AG04450 (cell line): ENCODE results near the gene ABCE1. TPM values are rescaled to one million over a fixed set of nuclear protein-coding genes. Genes with fewer than 3 reads are reported as not detected.

Experiments used
- CTCF ChIA-PET: fragments of 300-600, 350-600 bp; formaldehyde crosslinking; extraction: SDS; loops from one replicate; lab custom pipeline; 2022; ENCODE audit warnings: antibody characterized with exemption, inconsistent platforms; lab: Charles Lee
- POLR2A ChIA-PET: fragments of 350-600 bp; formaldehyde crosslinking; extraction: SDS; loops from one replicate; lab custom pipeline; 2021; ENCODE audit warnings: antibody characterized with exemption, inconsistent platforms; lab: Yijun Ruan, JAX
- DNase-seq: peaks from one replicate; pipeline ENCODE4 v3.0.0-alpha.2; 2011; ENCODE audit warnings: low read depth, low spot score
- H3K27ac ChIP-seq: one replicate; pipeline ENCODE4 v1.5.1; 2012; ENCODE audit warnings: low read depth, low read length, control low read depth
- H3K27me3 ChIP-seq: one replicate; pipeline ENCODE4 v1.6.0; 2012; ENCODE audit warnings: low read length; ENCODE audit not compliant: control insufficient read depth, insufficient read depth
- H3K4me3 ChIP-seq: 2 replicates; pipeline ENCODE4 v1.5.1; 2011; ENCODE audit warnings: mild to moderate bottlenecking, low read depth, low read length, control low read depth
- H3K9me3 ChIP-seq: 2 replicates; pipeline ENCODE4 v1.5.1; 2012; ENCODE audit warnings: low read length; ENCODE audit not compliant: control insufficient read depth, insufficient read depth
- CTCF ChIP-seq: IDR thresholded peaks from 2 replicates; pipeline ENCODE4 v1.5.1; 2011; ENCODE audit warnings: low read depth, low read length, control low read depth, inconsistent platforms
- polyA minus RNA-seq: library from RNA; depleted of rRNA, polyadenylated mRNA; stranded (reverse); fragments of >200 nt; gene quantifications from 2 replicates; pipeline ENCODE4 v1.2.3, GENCODE V29; 2011; rRNA and poly(A)+ RNA removed
- polyA plus RNA-seq: library from polyadenylated mRNA; depleted of rRNA; stranded (reverse); fragments of >200 nt; gene quantifications from 2 replicates; pipeline ENCODE4 v1.2.3, GENCODE V29; 2011; rRNA removed

ABCE1 gene
- polyA plus RNA-seq = 73.2 and 82.0 TPM in 2 replicates
- polyA minus RNA-seq = 42.0 and 69.2 TPM in 2 replicates

GRCh38 chr4:145097821-145098674 is at the start of gene ABCE1, which contains the start of gene ANAPC10:
Gene ABCE1, plus strand, starts transcription at chr4:145098311. Its CDS starts 6,102 bp downstream, at chr4:145104413.
Gene ANAPC10, minus strand, starts transcription at chr4:145098196. Its CDS starts 2,097 bp downstream, at chr4:145096099.
- TF ChIP-seq CTCF = peak; percentile 45
- ChIA-PET CTCF (interaction anchor here (0.6 to 1.5 kb wide), 10 partner anchors 11 to 924 kb away, joined by 3 to 9 read pairs (median 4); no protein-coding TSS in a partner anchor), POLR2A (interaction anchor here (0.8 to 1.5 kb wide), 3 partner anchors 11 to 83 kb away, joined by 3 to 6 read pairs (median 3); no protein-coding TSS in a partner anchor)
- DNase-seq = peak; percentile 97
- no peaks in the 10 kb centered on the region for H3K27me3 ChIP-seq
- no peaks in the 10 kb centered on the region; the same call in 1 of the 2 replicates for H3K9me3 ChIP-seq
- H3K4me3 ChIP-seq = peak within 1 kb of the TSS; percentile 91
- H3K27ac ChIP-seq = peak within 1 kb of the TSS; percentile 98

GRCh38 chr4:145048817-145049216 is 49.3 kb upstream of the ABCE1 start:
- ChIA-PET CTCF (interaction anchor here (2.6 kb wide), 1 partner anchor 13 kb away, joined by 17 read pairs; no protein-coding TSS in a partner anchor), POLR2A (no interaction called here)

GRCh38 chr4:145049241-145049640 is 48.9 kb upstream of the ABCE1 start:
- Histone ChIP-seq H3K4me3 (no peak overlapping the region), H3K27ac (no peak overlapping the region), H3K9me3 (no peaks in the 10 kb centered on the region), H3K27me3 (no peaks in the 10 kb centered on the region)
- no peak for TF ChIP-seq CTCF
- CTCF ChIA-PET = interaction anchor here (2.6 kb wide), 1 partner anchor 13 kb away, joined by 17 read pairs; no protein-coding TSS in a partner anchor
- no peak for DNase-seq
- POLR2A ChIA-PET = no interaction called here

More at GRCh38 chr4:145048817-145049216, 49.3 kb upstream of the ABCE1 start:
- Histone ChIP-seq H3K4me3 (no peak overlapping the region), H3K27ac (no peak overlapping the region), H3K9me3 (no peaks in the 10 kb centered on the region), H3K27me3 (no peaks in the 10 kb centered on the region)
- no peak for TF ChIP-seq CTCF
- DNase-seq = no peak

- TF ChIP-seq CTCF = no peak
- no peaks in the 10 kb centered on the region for H3K27me3 ChIP-seq
- no peak overlapping the region for H3K27ac ChIP-seq
- CTCF ChIA-PET = no interaction called here
- no peak overlapping the region for H3K4me3 ChIP-seq
- POLR2A ChIA-PET = no interaction called here
- no peak for DNase-seq
- H3K9me3 ChIP-seq = no peaks in the 10 kb centered on the region
Observed at GRCh38 chr4:145055533-145056257, 42.4 kb upstream of the ABCE1 start.
